Nephron progenitor cell (in vitro differentiated cells): ENCODE results near the gene TMEM18.

ENCODE experiments used
- DNase-seq: peaks from one replicate; pipeline ENCODE4 v3.0.0; 2021
- H3K27ac Mint-ChIP-seq: 2 replicates; pipeline ENCODE4 v1.8.0; 2021; ENCODE audit warnings: mild to moderate bottlenecking, moderate library complexity, mixed read lengths
- H3K27me3 Mint-ChIP-seq: 2 replicates; pipeline ENCODE4 v1.8.0; 2021; ENCODE audit warnings: mild to moderate bottlenecking, low read depth, mixed read lengths; ENCODE audit not compliant: poor library complexity
- H3K36me3 Mint-ChIP-seq: 2 replicates; pipeline ENCODE4 v1.8.0; 2021; ENCODE audit warnings: low read depth, mixed read lengths
- H3K4me1 Mint-ChIP-seq: 2 replicates; pipeline ENCODE4 v1.8.0; 2021; ENCODE audit warnings: mixed read lengths
- H3K4me3 Mint-ChIP-seq: 2 replicates; pipeline ENCODE4 v1.8.0; 2021; ENCODE audit warnings: mild to moderate bottlenecking, moderate library complexity, mixed read lengths
- H3K9me3 Mint-ChIP-seq: 2 replicates; pipeline ENCODE4 v1.8.0; 2021; ENCODE audit warnings: mild to moderate bottlenecking, moderate library complexity, mixed read lengths
- CTCF ChIP-seq: fragments of 200-600 bp; sonication (generic); IDR thresholded peaks from 2 replicates; pipeline ENCODE4 v1.5.0; 2021; ENCODE audit warnings: antibody characterized with exemption

The TMEM18 gene

GRCh38 chr2:660029-660428, 17.2 kb downstream of the TMEM18 start:
- peaks cover 16% of the 10 kb centered on the region for H3K9me3 Mint-ChIP-seq
- H3K4me1 Mint-ChIP-seq: peaks cover 19% of the 10 kb centered on the region
- DNase-seq: no peak
- peaks cover 29% of the 10 kb centered on the region for H3K27me3 Mint-ChIP-seq
- H3K4me3 Mint-ChIP-seq: no peak overlapping the region
- no peak overlapping the region for H3K27ac Mint-ChIP-seq
- TF ChIP-seq CTCF: no peak
- H3K36me3 Mint-ChIP-seq: peaks cover 26% of the 10 kb centered on the region

GRCh38 chr2:658426-658825, 18.8 kb downstream of the TMEM18 start:
- Mint-ChIP-seq H3K27ac (no peak overlapping the region), H3K4me3 (no peak overlapping the region), H3K36me3 (peaks cover 10% of the 10 kb centered on the region), H3K4me1 (peaks cover 10% of the 10 kb centered on the region), H3K27me3 (peaks cover 29% of the 10 kb centered on the region), H3K9me3 (peaks cover 3% of the 10 kb centered on the region)
- DNase-seq: no peak
- TF ChIP-seq CTCF: no peak

- no peaks in the 10 kb centered on the region for H3K9me3 Mint-ChIP-seq
- peaks cover 5% of the 10 kb centered on the region for H3K4me1 Mint-ChIP-seq
- no peak for DNase-seq
- peaks cover 29% of the 10 kb centered on the region for H3K27me3 Mint-ChIP-seq
- no peak overlapping the region for H3K27ac Mint-ChIP-seq
- H3K4me3 Mint-ChIP-seq: no peak overlapping the region
- peaks cover 4% of the 10 kb centered on the region for H3K36me3 Mint-ChIP-seq
- no peak for TF ChIP-seq CTCF
Observed at GRCh38 chr2:657766-658165, 19.4 kb downstream of the TMEM18 start.

GRCh38 chr2:656676-657075, 20.5 kb downstream of the TMEM18 start:
- Mint-ChIP-seq H3K36me3 (no peaks in the 10 kb centered on the region), H3K4me3 (no peak overlapping the region), H3K9me3 (no peaks in the 10 kb centered on the region), H3K4me1 (peaks cover 11% of the 10 kb centered on the region), H3K27ac (no peak overlapping the region), H3K27me3 (peaks cover 28% of the 10 kb centered on the region)
- no peak for TF ChIP-seq CTCF
- DNase-seq: no peak

- no peaks in the 10 kb centered on the region for H3K36me3 Mint-ChIP-seq
- peaks cover 23% of the 10 kb centered on the region for H3K27me3 Mint-ChIP-seq
- H3K4me1 Mint-ChIP-seq: peaks cover 21% of the 10 kb centered on the region
- H3K4me3 Mint-ChIP-seq: no peak overlapping the region
- no peak for DNase-seq
- H3K27ac Mint-ChIP-seq: no peak overlapping the region
- no peak for TF ChIP-seq CTCF
- H3K9me3 Mint-ChIP-seq: no peaks in the 10 kb centered on the region
Observed at GRCh38 chr2:655626-656025, 21.6 kb downstream of the TMEM18 start.

- DNase-seq: no peak
Observed at GRCh38 chr2:654896-655295, 22.3 kb downstream of the TMEM18 start.

More at GRCh38 chr2:654896-655295, 22.3 kb downstream of the TMEM18 start:
- no peak overlapping the region for H3K4me3 Mint-ChIP-seq
- no peaks in the 10 kb centered on the region for H3K9me3 Mint-ChIP-seq
- H3K36me3 Mint-ChIP-seq: no peaks in the 10 kb centered on the region
- no peak overlapping the region for H3K27ac Mint-ChIP-seq
- TF ChIP-seq CTCF: no peak
- H3K4me1 Mint-ChIP-seq: peaks cover 29% of the 10 kb centered on the region
- peaks cover 20% of the 10 kb centered on the region for H3K27me3 Mint-ChIP-seq
